ENCODE data around the gene BICRA.

- TF ChIP-seq CTCF (IDR thresholded peaks at IDR 0.05) = no peak
- TF ChIP-seq POLR2A (IDR thresholded peaks at IDR 0.05) = no peak
Measured at GRCh38 chr19:47725759-47726401, 116.9 kb downstream of the BICRA start.

Measured in adrenal gland (tissue), 5 donors.